Stimulated activated naive CD8-positive, alpha-beta T cell treated with anti-CD3 and anti-CD28 coated beads, Interleukin-15, Interleukin-2, amounts not matched to agents 100 U/mL and 50 U/mL, for 24 hours (primary cell): Measurements from ENCODE around the gene SZT2.
"Not testable (repeated sequence)": the region's sequence is repeated elsewhere in the genome, so short reads cannot be mapped to it uniquely, and the experiment has no call there.

Experiments used
- ATAC-seq: fragments of 150-1000 bp; cut with Tn5 transposase; one replicate; pipeline ENCODE4 v1.10.0; 2021
- DNase-seq: peaks from one replicate; pipeline ENCODE4 v3.0.0; 2021

SZT2 gene

GRCh38 chr1:43363283-43363934 is 26.3 kb upstream of the SZT2 start:
- DNase-seq (peak; percentile 39), ATAC-seq (no peak)

GRCh38 chr1:43363935-43364525 is 25.7 kb upstream of the SZT2 start:
- DNase-seq (no peak), ATAC-seq (no peak)

DNA sequence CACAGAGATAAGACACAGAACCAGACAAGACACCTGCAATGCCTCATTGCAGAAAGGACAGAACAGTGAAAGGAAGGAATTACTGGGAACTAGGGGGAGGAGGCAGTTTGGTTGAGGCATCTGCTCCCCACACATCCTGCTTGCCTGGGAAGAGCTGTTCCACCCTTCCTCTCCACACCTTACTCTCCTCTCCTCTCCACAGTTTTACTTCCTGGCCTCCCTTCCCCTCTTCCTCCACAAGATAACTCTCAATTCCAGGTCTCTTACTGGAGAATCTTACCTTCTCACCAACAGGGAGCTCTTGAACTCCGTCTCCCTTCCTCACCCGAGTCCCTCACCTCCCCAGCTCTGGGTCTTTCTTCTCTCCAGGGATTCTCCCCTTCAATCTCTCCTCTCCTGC is 24.0 kb upstream of the SZT2 start:
- DNase-seq (no peak), ATAC-seq (no peak)

- no peak for ATAC-seq
- peak; percentile 34 for DNase-seq
These were observed 23.5 kb upstream of the SZT2 start for GRCh38 chr1:43366179-43366578.

DNA sequence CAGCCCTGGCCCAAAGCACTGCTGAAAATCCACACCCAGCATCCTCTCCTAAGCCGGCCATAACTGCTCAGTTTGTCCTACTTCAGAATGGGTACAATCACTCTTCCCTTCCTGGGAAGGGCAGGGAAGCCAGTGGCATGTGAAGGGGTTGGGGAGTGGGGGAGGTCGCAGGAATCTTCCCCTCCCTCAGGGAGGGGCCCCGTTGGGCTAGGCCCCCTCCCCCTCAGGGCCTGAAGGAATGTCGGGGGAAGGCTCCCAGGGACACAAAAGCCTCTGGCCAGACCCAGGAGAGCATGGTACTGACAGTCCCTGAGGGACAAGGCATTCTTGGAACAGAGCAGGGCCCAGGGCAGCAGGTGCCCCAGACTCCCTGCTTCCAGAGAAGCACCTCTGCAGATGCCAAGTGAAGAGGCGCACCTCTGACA is 23.1 kb upstream of the SZT2 start:
- DNase-seq, result no peak
- no peak for ATAC-seq

GRCh38 chr1:43367026-43367903 is 22.4 kb upstream of the SZT2 start:
- DNase-seq, result peak; percentile 42
- peak; percentile 60 for ATAC-seq

GRCh38 chr1:43367904-43368645 is 21.6 kb upstream of the SZT2 start, which contains the start of gene ELOVL1:
Gene ELOVL1, minus strand, starts transcription at chr1:43368011. Its CDS starts 2,402 bp downstream, at chr1:43365609.
- ATAC-seq, result peak; percentile 87
- DNase-seq, result peak; percentile 95

DNA sequence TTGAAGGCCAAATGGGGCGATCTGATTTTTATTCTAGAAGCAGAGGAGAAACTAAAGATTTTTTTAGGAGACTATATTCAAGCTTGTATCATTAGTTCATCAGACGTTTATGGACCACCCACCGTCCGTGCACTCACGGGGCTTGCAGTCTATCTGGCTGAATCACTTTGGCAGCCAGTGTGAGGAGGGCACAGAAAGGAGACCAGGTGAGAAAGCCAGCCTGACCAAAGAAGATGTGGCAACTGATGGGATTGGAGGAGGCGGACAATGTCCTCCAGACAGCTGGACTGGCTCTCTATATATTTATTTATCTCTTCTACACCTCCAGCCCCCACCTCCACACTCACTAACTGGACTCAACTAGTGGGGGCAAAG is 21.1 kb upstream of the SZT2 start:
- DNase-seq (no peak), ATAC-seq (no peak)

GRCh38 chr1:43369779-43370178 is 19.9 kb upstream of the SZT2 start:
- DNase-seq, ATAC-seq: not testable (repeated sequence)

GRCh38 chr1:43370564-43370963 is 19.1 kb upstream of the SZT2 start:
- no peak for ATAC-seq
- no peak for DNase-seq

DNA sequence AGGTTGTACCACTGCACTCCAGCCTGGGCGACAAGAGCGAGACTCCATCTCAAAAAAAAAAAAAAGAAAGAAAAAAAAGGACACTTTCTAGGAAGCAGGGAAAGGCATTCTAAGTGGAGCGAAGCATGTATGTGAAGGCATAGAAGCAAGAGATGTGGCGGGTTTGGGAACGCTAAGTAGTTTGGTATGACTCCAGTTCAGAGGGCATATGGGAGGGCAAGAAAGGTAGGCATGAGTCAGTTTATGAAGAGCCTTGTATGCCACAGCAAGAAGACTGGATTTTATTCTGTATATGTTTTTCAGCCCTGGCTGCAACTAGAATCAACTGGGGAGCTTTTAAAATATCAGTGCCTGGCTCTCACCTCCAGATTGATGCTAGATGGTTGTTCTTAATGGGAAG is 17.5 kb upstream of the SZT2 start:
- no peak for DNase-seq

GRCh38 chr1:43373066-43373940 is 16.4 kb upstream of the SZT2 start:
- no peak for ATAC-seq
- no peak for DNase-seq

More for the DNA sequence above, 17.5 kb upstream of the SZT2 start:
- ATAC-seq, result no peak

- DNase-seq, result no peak
- ATAC-seq, result no peak
These were observed 12.9 kb upstream of the SZT2 start for GRCh38 chr1:43376723-43377235.

DNA sequence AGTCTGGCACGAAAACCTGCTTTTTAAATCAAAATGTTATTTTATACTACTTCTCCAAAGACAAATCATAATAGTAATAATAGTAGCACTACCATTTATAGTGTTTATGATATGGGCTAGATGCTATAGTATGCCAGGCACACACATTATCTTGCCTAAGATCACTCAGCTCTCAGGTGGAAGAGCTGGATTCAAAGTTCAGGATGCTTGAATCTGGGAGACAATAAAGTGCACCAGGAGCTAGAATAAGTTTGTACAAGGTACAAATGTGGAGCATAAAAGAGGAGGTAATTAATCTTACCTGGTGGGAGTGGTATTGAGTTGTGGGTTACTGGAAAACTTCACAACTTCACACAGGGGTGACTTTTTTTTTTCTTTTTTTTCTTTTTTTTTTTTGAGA is 11.9 kb upstream of the SZT2 start:
- ATAC-seq, result no peak
- DNase-seq, result no peak

DNA sequence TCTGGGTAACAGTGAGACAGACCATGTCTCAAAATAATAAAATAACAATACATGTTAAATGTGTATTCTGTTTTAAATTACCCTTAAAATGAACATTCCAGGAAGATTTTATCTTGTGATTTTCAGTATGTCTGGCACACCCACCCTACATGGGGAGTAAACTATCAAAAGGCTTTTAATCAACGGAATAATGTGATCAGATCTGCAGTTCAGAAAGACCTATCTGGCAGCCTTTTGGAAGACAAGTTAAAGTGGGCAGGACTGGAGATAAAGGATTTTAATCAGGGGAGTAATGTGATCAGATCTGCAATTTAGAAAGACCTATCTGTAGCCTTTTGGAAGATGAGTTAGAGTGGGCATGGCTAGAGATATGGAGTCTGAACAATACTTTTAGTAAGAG is 10.2 kb upstream of the SZT2 start:
- ATAC-seq (no peak), DNase-seq (no peak)

DNA sequence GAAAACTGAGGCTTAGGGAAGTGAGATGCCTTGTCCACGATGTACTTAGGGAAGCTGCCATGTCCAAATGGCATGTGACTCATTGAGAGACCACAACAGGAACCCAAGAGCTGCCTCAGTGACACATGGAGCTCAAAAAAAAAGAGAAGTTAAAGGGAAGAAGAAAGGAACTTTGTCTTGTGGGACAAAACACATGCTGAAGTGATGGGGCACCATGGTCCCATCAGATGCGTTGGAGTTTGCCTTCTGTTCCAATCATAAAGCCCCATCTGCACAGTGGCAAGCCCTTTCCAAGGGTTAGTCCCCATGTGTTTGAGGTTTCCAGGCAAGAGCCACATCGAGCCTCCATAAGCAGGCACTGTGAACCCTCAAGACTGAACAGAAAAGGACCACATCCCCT is 8.1 kb upstream of the SZT2 start:
- DNase-seq, result no peak
- ATAC-seq, result no peak

- no peak for DNase-seq
- no peak for ATAC-seq
These were observed 7.5 kb upstream of the SZT2 start for GRCh38 chr1:43382027-43382779.

GRCh38 chr1:43383449-43383848 is 6.2 kb upstream of the SZT2 start:
- DNase-seq (no peak), ATAC-seq (no peak)

- ATAC-seq (no peak), DNase-seq (no peak)
These were observed 3.0 kb upstream of the SZT2 start for GRCh38 chr1:43386676-43387075.

- DNase-seq (no peak), ATAC-seq (no peak)
These were observed 1.6 kb upstream of the SZT2 start for GRCh38 chr1:43387976-43388599.
